ENCODE measurements around the gene FMN1. TPM values are rescaled to one million over a fixed set of nuclear protein-coding genes. Genes with fewer than 3 reads are reported as not detected.
A peak's percentile ranks its signal among the peaks of the same experiment; 100 is the strongest.

Gene FMN1
- total RNA-seq, 1 experiment from 2014 or later: 4.5 TPM

DNA sequence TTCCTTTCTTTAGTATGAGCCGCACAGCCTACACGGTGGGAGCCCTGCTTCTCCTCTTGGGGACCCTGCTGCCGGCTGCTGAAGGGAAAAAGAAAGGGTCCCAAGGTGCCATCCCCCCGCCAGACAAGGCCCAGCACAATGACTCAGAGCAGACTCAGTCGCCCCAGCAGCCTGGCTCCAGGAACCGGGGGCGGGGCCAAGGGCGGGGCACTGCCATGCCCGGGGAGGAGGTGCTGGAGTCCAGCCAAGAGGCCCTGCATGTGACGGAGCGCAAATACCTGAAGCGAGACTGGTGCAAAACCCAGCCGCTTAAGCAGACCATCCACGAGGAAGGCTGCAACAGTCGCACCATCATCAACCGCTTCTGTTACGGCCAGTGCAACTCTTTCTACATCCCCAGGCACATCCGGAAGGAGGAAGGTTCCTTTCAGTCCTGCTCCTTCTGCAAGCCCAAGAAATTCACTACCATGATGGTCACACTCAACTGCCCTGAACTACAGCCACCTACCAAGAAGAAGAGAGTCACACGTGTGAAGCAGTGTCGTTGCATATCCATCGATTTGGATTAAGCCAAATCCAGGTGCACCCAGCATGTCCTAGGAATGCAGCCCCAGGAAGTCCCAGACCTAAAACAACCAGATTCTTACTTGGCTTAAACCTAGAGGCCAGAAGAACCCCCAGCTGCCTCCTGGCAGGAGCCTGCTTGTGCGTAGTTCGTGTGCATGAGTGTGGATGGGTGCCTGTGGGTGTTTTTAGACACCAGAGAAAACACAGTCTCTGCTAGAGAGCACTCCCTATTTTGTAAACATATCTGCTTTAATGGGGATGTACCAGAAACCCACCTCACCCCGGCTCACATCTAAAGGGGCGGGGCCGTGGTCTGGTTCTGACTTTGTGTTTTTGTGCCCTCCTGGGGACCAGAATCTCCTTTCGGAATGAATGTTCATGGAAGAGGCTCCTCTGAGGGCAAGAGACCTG, 463.5 kb downstream of the FMN1 start:
- POLR2A ChIA-PET: no interaction called here
- peaks cover 11% of the 10 kb centered on the region for H3K9me3 Mint-ChIP-seq
- ATAC-seq: peak; percentile 99
- CTCF ChIA-PET: interaction anchor here (1.4 kb wide), 1 partner anchor 68 kb away, joined by 4 read pairs; no protein-coding TSS in a partner anchor
- peak; percentile 84 for DNase-seq (ENCODE audit: low spot score)
- H3K27me3 Mint-ChIP-seq (ENCODE audit: low read depth): peaks cover 2% of the 10 kb centered on the region
- H3K36me3 Mint-ChIP-seq: no peaks in the 10 kb centered on the region
- H3K27ac Mint-ChIP-seq: 0 out of 2 replicates have a peak overlapping the region, but pooled peaks have one; percentile 11
- peak overlapping the region; percentile 48 for H3K4me3 Mint-ChIP-seq
- peaks cover 27% of the 10 kb centered on the region for H3K4me1 Mint-ChIP-seq
- TF ChIP-seq MYBL2 (CRISPR knock-in tag; IDR thresholded peaks at IDR 0.05): no peak
- TF ChIP-seq ELF4 (CRISPR knock-in tag; IDR thresholded peaks at IDR 0.05; ENCODE audit: low read depth): no peak
- TF ChIP-seq TP53 (CRISPR knock-in tag; IDR thresholded peaks at IDR 0.05): no peak
- TF ChIP-seq CBFB (CRISPR knock-in tag; IDR thresholded peaks at IDR 0.05; ENCODE audit: low read depth): no peak
- no peak for TF ChIP-seq ZNF219 (CRISPR knock-in tag; IDR thresholded peaks at IDR 0.05; ENCODE audit: borderline replicate concordance)
- TF ChIP-seq, protein P1, sequence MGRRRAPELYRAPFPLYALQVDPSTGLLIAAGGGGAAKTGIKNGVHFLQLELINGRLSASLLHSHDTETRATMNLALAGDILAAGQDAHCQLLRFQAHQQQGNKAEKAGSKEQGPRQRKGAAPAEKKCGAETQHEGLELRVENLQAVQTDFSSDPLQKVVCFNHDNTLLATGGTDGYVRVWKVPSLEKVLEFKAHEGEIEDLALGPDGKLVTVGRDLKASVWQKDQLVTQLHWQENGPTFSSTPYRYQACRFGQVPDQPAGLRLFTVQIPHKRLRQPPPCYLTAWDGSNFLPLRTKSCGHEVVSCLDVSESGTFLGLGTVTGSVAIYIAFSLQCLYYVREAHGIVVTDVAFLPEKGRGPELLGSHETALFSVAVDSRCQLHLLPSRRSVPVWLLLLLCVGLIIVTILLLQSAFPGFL (CRISPR knock-in tag; IDR thresholded peaks at IDR 0.05; ENCODE audit: borderline replicate concordance): no peak
- no peak for TF ChIP-seq SMAD4 (CRISPR knock-in tag; IDR thresholded peaks at IDR 0.05)
- TF ChIP-seq, protein P2, sequence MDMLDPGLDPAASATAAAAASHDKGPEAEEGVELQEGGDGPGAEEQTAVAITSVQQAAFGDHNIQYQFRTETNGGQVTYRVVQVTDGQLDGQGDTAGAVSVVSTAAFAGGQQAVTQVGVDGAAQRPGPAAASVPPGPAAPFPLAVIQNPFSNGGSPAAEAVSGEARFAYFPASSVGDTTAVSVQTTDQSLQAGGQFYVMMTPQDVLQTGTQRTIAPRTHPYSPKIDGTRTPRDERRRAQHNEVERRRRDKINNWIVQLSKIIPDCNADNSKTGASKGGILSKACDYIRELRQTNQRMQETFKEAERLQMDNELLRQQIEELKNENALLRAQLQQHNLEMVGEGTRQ (CRISPR knock-in tag; IDR thresholded peaks at IDR 0.05): 0 out of 2 replicates have a peak, but pooled peaks have one; percentile 10
- TF ChIP-seq, protein P3, sequence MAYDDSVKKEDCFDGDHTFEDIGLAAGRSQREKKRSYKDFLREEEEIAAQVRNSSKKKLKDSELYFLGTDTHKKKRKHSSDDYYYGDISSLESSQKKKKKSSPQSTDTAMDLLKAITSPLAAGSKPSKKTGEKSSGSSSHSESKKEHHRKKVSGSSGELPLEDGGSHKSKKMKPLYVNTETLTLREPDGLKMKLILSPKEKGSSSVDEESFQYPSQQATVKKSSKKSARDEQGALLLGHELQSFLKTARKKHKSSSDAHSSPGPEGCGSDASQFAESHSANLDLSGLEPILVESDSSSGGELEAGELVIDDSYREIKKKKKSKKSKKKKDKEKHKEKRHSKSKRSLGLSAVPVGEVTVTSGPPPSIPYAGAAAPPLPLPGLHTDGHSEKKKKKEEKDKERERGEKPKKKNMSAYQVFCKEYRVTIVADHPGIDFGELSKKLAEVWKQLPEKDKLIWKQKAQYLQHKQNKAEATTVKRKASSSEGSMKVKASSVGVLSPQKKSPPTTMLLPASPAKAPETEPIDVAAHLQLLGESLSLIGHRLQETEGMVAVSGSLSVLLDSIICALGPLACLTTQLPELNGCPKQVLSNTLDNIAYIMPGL (CRISPR knock-in tag; IDR thresholded peaks at IDR 0.05): no peak
- peak; percentile 41; the same call in 1 of the 2 replicates for TF ChIP-seq ZNF423 (CRISPR knock-in tag; IDR thresholded peaks at IDR 0.05)
- TF ChIP-seq, protein P4, sequence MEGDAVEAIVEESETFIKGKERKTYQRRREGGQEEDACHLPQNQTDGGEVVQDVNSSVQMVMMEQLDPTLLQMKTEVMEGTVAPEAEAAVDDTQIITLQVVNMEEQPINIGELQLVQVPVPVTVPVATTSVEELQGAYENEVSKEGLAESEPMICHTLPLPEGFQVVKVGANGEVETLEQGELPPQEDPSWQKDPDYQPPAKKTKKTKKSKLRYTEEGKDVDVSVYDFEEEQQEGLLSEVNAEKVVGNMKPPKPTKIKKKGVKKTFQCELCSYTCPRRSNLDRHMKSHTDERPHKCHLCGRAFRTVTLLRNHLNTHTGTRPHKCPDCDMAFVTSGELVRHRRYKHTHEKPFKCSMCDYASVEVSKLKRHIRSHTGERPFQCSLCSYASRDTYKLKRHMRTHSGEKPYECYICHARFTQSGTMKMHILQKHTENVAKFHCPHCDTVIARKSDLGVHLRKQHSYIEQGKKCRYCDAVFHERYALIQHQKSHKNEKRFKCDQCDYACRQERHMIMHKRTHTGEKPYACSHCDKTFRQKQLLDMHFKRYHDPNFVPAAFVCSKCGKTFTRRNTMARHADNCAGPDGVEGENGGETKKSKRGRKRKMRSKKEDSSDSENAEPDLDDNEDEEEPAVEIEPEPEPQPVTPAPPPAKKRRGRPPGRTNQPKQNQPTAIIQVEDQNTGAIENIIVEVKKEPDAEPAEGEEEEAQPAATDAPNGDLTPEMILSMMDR (IDR thresholded peaks at IDR 0.05): no peak
- TF ChIP-seq ZNF121 (CRISPR knock-in tag; IDR thresholded peaks at IDR 0.05): no peak
- TF ChIP-seq ZBTB21 (CRISPR knock-in tag; IDR thresholded peaks at IDR 0.05; ENCODE audit: borderline replicate concordance): no peak
- TF ChIP-seq, protein P5, sequence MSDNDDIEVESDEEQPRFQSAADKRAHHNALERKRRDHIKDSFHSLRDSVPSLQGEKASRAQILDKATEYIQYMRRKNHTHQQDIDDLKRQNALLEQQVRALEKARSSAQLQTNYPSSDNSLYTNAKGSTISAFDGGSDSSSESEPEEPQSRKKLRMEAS (CRISPR knock-in tag; IDR thresholded peaks at IDR 0.05): 0 out of 2 replicates have a peak, but pooled peaks have one; percentile 28
- TF ChIP-seq, protein P6, sequence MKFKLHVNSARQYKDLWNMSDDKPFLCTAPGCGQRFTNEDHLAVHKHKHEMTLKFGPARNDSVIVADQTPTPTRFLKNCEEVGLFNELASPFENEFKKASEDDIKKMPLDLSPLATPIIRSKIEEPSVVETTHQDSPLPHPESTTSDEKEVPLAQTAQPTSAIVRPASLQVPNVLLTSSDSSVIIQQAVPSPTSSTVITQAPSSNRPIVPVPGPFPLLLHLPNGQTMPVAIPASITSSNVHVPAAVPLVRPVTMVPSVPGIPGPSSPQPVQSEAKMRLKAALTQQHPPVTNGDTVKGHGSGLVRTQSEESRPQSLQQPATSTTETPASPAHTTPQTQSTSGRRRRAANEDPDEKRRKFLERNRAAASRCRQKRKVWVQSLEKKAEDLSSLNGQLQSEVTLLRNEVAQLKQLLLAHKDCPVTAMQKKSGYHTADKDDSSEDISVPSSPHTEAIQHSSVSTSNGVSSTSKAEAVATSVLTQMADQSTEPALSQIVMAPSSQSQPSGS (CRISPR knock-in tag; IDR thresholded peaks at IDR 0.05; ENCODE audit: borderline replicate concordance, low read depth): no peak
- TF ChIP-seq SOX15 (CRISPR knock-in tag; IDR thresholded peaks at IDR 0.05): no peak
- no peak for TF ChIP-seq TCF7 (CRISPR knock-in tag; IDR thresholded peaks at IDR 0.05; ENCODE audit: low read depth)
- TF ChIP-seq, protein P7, sequence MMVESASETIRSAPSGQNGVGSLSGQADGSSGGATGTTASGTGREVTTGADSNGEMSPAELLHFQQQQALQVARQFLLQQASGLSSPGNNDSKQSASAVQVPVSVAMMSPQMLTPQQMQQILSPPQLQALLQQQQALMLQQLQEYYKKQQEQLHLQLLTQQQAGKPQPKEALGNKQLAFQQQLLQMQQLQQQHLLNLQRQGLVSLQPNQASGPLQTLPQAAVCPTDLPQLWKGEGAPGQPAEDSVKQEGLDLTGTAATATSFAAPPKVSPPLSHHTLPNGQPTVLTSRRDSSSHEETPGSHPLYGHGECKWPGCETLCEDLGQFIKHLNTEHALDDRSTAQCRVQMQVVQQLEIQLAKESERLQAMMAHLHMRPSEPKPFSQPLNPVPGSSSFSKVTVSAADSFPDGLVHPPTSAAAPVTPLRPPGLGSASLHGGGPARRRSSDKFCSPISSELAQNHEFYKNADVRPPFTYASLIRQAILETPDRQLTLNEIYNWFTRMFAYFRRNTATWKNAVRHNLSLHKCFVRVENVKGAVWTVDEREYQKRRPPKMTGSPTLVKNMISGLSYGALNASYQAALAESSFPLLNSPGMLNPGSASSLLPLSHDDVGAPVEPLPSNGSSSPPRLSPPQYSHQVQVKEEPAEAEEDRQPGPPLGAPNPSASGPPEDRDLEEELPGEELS (CRISPR knock-in tag; IDR thresholded peaks at IDR 0.05): no peak
- no peak for TF ChIP-seq GABPB1 (CRISPR knock-in tag; IDR thresholded peaks at IDR 0.05)
- no peak for TF ChIP-seq TEAD1 (CRISPR knock-in tag; IDR thresholded peaks at IDR 0.05)
- TF ChIP-seq, protein P8, sequence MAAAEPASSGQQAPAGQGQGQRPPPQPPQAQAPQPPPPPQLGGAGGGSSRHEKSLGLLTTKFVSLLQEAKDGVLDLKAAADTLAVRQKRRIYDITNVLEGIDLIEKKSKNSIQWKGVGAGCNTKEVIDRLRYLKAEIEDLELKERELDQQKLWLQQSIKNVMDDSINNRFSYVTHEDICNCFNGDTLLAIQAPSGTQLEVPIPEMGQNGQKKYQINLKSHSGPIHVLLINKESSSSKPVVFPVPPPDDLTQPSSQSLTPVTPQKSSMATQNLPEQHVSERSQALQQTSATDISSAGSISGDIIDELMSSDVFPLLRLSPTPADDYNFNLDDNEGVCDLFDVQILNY (CRISPR knock-in tag; IDR thresholded peaks at IDR 0.05): no peak
